ENCODE data around the gene CTSE.

The CTSE gene

DNA sequence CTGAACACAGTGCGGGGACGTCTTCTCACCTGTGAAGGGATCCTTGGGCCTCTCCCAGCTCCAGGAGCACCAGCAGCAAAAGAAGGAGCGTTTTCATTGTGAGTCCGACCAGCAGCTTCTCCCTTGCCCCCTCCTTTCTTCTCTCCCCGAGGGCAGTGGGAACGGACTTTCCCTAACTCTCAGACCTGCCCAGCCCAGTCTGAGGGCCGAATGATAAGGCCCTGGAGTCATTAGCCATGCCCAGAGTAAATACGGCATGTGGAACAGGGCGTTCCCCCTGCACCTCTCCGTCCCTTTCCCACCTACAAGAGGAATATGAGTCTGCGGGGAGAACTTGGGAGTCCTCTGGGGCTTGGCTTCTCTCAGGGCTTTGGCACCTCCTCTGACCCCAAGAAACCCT lies at the start of gene CTSE:
TSS of gene CTSE (minus strand) at position 201 of the 400 bp plus-strand sequence. CDS start at position 97, 104 bp downstream.
- Histone ChIP-seq H3K79me2 (ENCODE audit: insufficient read depth, low read depth) (no peaks in the 10 kb centered on the region), H3K36me3 (ENCODE audit: insufficient read depth) (no peaks in the 10 kb centered on the region)

DNA sequence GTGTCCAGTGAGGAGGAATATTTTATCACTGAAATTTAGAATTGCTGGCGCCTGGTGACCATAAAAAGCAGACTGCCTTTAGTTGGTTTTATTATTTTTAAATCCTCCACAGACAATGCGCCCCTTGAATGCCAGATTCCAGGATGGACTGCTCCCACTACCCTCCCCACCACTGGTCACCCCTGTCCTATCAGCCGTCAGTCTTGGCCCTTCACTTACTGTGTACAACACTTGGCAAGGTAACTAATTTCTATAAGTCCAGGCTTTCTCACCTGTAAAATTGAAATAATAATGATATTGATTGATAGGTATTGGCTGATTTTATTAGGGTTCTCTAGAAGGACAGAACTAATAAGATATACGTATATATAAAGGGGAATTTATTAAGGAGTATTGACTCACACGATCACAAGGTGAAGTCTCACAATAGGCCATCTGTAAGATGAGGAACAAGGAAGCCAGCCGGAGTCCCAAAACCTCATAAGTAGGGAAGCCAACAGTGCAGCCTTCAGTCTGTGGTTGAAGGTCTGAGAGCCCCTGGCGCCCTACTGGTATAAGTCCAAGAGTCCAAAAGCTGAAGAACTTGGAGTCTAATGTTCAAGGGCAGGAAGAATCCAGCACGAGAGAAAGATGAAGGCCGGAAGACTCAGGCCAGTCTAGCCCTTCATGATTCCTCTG lies 47.1 kb upstream of the CTSE start:
- H3K27me3 ChIP-seq (ENCODE audit: insufficient read depth, low read depth), result no peaks in the 10 kb centered on the region

More for the DNA sequence above, at the start of gene CTSE:
- H3K27me3 ChIP-seq (ENCODE audit: insufficient read depth, low read depth), result no peaks in the 10 kb centered on the region
- H2AFZ ChIP-seq (ENCODE audit: low read depth), result no peak within 1 kb of the TSS
- no peaks in the 10 kb centered on the region for H3K4me1 ChIP-seq (ENCODE audit: low read depth, poor library complexity, severe bottlenecking)
- no peaks in the 10 kb centered on the region for H4K20me1 ChIP-seq (ENCODE audit: insufficient read depth)
- TF ChIP-seq, protein P1, sequence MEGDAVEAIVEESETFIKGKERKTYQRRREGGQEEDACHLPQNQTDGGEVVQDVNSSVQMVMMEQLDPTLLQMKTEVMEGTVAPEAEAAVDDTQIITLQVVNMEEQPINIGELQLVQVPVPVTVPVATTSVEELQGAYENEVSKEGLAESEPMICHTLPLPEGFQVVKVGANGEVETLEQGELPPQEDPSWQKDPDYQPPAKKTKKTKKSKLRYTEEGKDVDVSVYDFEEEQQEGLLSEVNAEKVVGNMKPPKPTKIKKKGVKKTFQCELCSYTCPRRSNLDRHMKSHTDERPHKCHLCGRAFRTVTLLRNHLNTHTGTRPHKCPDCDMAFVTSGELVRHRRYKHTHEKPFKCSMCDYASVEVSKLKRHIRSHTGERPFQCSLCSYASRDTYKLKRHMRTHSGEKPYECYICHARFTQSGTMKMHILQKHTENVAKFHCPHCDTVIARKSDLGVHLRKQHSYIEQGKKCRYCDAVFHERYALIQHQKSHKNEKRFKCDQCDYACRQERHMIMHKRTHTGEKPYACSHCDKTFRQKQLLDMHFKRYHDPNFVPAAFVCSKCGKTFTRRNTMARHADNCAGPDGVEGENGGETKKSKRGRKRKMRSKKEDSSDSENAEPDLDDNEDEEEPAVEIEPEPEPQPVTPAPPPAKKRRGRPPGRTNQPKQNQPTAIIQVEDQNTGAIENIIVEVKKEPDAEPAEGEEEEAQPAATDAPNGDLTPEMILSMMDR (conservative IDR thresholded peaks at IDR 0.05; ENCODE audit: low read depth, low read length), result no peak
- H3K4me2 ChIP-seq, result no peak within 1 kb of the TSS
- H3K27ac ChIP-seq, result no peak within 1 kb of the TSS
- no peak within 1 kb of the TSS for H3K4me3 ChIP-seq (IDR thresholded peaks at IDR 0.05; ENCODE audit: insufficient read depth, low read depth, low read length)
- no peak within 1 kb of the TSS for H3K9ac ChIP-seq

DNA sequence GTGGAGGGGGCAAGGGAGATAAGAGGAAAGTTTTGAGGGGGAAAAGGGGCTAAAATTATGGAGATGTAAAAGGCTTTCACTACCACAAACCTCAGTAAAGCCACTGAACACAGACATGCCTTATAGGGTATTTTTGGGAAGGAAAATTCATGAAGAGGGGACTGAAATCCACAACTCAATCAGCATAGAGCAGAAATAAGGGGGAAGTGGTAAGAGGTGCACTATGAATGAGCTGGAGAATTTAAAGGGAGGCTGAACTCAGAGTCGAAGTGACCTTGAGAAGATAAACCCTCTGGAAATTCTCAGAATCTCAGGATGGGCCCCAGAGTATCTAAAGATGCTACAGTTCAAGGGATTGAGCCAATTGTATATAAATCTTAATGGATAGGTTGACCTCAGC lies 44.6 kb upstream of the CTSE start:
- TF ChIP-seq, protein P1 (conservative IDR thresholded peaks at IDR 0.05; ENCODE audit: low read depth, low read length), result no peak
- Histone ChIP-seq H4K20me1 (ENCODE audit: insufficient read depth) (no peaks in the 10 kb centered on the region), H3K36me3 (ENCODE audit: insufficient read depth) (no peaks in the 10 kb centered on the region), H2AFZ (ENCODE audit: low read depth) (no peak overlapping the region), H3K9ac (no peak overlapping the region), H3K4me2 (peak overlapping the region; percentile 80), H3K27me3 (ENCODE audit: insufficient read depth, low read depth) (no peaks in the 10 kb centered on the region), H3K79me2 (ENCODE audit: insufficient read depth, low read depth) (no peaks in the 10 kb centered on the region), H3K27ac (peak overlapping the region; percentile 25; the same call in 1 of the 2 replicates), H3K4me3 (IDR thresholded peaks at IDR 0.05; ENCODE audit: insufficient read depth, low read depth, low read length) (peak overlapping the region; percentile 61), H3K4me1 (ENCODE audit: low read depth, poor library complexity, severe bottlenecking) (peaks cover 47% of the 10 kb centered on the region)

More for the DNA sequence above, 47.1 kb upstream of the CTSE start:
- Histone ChIP-seq H3K4me2 (no peak overlapping the region), H3K9ac (no peak overlapping the region), H3K79me2 (ENCODE audit: insufficient read depth, low read depth) (no peaks in the 10 kb centered on the region), H4K20me1 (ENCODE audit: insufficient read depth) (no peaks in the 10 kb centered on the region), H2AFZ (ENCODE audit: low read depth) (no peak overlapping the region), H3K27ac (no peak overlapping the region), H3K36me3 (ENCODE audit: insufficient read depth) (no peaks in the 10 kb centered on the region), H3K4me1 (ENCODE audit: low read depth, poor library complexity, severe bottlenecking) (peaks cover 40% of the 10 kb centered on the region), H3K4me3 (IDR thresholded peaks at IDR 0.05; ENCODE audit: insufficient read depth, low read depth, low read length) (no peak overlapping the region)
- TF ChIP-seq, protein P1 (conservative IDR thresholded peaks at IDR 0.05; ENCODE audit: low read depth, low read length), result no peak

DNA sequence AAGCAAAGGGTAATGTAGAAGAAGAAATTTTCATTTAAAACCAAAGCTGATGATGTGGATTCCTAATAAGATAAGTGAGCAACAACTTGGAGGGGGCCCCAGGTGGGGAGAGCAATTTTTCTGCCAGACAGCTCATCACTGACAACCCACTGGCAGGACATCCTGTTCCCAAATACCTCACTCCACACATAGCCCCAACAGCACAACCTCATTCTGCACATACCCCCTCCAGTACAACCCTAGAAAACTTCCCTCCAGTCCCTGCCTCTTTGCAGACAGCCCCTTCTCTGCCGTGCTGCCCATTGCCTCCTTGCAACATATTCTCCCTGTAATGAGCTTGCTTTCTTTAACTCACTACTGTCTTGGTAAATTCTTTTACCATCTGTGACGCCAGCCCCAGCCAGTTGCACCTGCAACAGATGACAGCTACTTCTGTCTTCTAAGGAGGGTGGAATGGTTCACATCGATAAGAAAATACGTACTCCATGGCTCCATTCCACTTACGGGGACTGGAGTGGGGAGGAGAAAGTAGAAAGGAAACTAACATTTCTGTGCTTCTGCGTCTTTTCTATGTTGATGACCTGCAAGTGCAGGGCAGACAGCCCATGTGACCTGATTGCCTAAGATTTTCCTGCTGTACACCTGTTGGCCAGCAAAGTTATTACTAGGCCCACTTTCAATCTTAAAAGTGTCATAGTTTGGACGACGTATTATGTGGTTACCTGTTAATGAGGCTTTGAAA lies 44.0 kb upstream of the CTSE start:
- H2AFZ ChIP-seq (ENCODE audit: low read depth), result peak overlapping the region; percentile 4; the same call in 1 of the 2 replicates
- TF ChIP-seq, protein P1 (conservative IDR thresholded peaks at IDR 0.05; ENCODE audit: low read depth, low read length), result no peak; the same call in 1 of the 2 replicates
- H3K4me1 ChIP-seq (ENCODE audit: low read depth, poor library complexity, severe bottlenecking), result peaks cover 47% of the 10 kb centered on the region
- H3K4me3 ChIP-seq (IDR thresholded peaks at IDR 0.05; ENCODE audit: insufficient read depth, low read depth, low read length), result peak overlapping the region; percentile 61
- no peaks in the 10 kb centered on the region for H4K20me1 ChIP-seq (ENCODE audit: insufficient read depth)
- H3K79me2 ChIP-seq (ENCODE audit: insufficient read depth, low read depth), result no peaks in the 10 kb centered on the region
- H3K27me3 ChIP-seq (ENCODE audit: insufficient read depth, low read depth), result no peaks in the 10 kb centered on the region
- peak overlapping the region; percentile 35; the same call in 1 of the 2 replicates for H3K27ac ChIP-seq
- no peaks in the 10 kb centered on the region for H3K36me3 ChIP-seq (ENCODE audit: insufficient read depth)
- peak overlapping the region; percentile 80 for H3K4me2 ChIP-seq
- no peak overlapping the region for H3K9ac ChIP-seq

Data from KMS-11 (cell line).